GM23248 (cell line): ENCODE data around the gene REPS1.

ENCODE experiments used
- EZH2 ChIP-seq: fragments of 200-600 bp; sonication (generic); IDR thresholded peaks from 2 replicates; pipeline ENCODE4 v1.6.1; 2018; ENCODE audit warnings: antibody characterized with exemption, mild to moderate bottlenecking; ENCODE audit not compliant: insufficient read depth, poor library complexity, severe bottlenecking
- EZH2phosphoT487 ChIP-seq: fragments of 200-600 bp; sonication (generic); IDR thresholded peaks from 2 replicates; pipeline ENCODE4 v1.6.1; 2018; ENCODE audit warnings: antibody characterized with exemption, moderate library complexity, mild to moderate bottlenecking, low read depth; ENCODE audit not compliant: insufficient read depth

DNA sequence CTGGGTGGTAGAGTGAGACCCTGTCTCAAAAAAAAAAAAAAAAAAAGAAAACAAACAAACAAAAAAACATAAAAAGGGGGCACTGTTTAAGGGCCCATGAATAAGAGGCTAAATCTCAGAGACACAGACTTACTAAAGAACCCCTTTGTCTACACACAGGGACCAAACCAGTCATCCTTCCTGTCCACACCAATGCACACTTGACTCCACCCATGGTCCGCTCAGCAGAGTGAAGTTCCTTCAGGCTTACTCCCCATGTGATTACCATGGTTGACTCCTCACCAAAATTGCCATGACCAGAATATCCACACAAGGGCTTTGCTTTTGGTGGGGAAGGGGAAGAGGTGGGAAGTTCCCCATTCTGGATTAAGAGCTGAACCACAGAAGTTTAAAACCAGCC lies 19.4 kb upstream of the REPS1 start:
- TF ChIP-seq EZH2 (no peak), EZH2phosphoT487 (no peak)
